ENCODE data around the gene BIRC3. TPM values are rescaled to one million over a fixed set of nuclear protein-coding genes. Genes with fewer than 3 reads are reported as not detected.

Gene BIRC3
- polyA plus RNA-seq, 2 of the 4 experiments (the other 2 are of a cell fraction) = 11.3 to 17.5 TPM

GRCh38 chr11:102387043-102387781 is 69.9 kb downstream of the BIRC3 start:
- FAIRE-seq (no peak), DNase-seq (ENCODE audit: low read depth in 1 of 2, low spot score in 1 of 2) (no peak), ATAC-seq (no peak)
- Histone ChIP-seq H3K27ac (no peak overlapping the region), H3K4me2 (no peak overlapping the region), H3K4me3 (no peak overlapping the region), H3K4me1 (0 out of 3 replicates have a peak, but pooled peaks cover 2% of the 10 kb centered on the region), H3K9me3 (no peaks in the 10 kb centered on the region)
- no peak for TF ChIP-seq NPAS2 (CRISPR knock-in tag; IDR thresholded peaks at IDR 0.05; ENCODE audit: borderline replicate concordance)
- TF ChIP-seq RNF2 (IDR thresholded peaks at IDR 0.05; ENCODE audit: borderline replicate concordance, low read depth) = no peak
- no peak for TF ChIP-seq NFE2L2 (conservative IDR thresholded peaks at IDR 0.05; ENCODE audit: low read length)
- no peak for TF ChIP-seq MAZ (IDR thresholded peaks at IDR 0.05; ENCODE audit: borderline replicate concordance, low read depth, low read length)
- ChIA-PET POLR2A (interaction anchor here (0.7 kb wide), 1 partner anchor 166 kb away, joined by 5 read pairs; no protein-coding TSS in a partner anchor), CTCF (no interaction called here)
- 83% methylated on average over 8 of the region's 8 CpGs for WGBS (ENCODE audit: missing lambda C conversion rate)

Small RNA genes lying within 50 kb of the gene (small RNA-seq; reads per million reads assigned to genes)
- gene AP000942.3 (0 to 0.35 (median 0) reads per million in 6 experiments), gene AP000942.4 (0 reads per million in 6 experiments), gene RNU6-952P (0 reads per million in 6 experiments)

Other genes with a start within 250 kb of the BIRC3 start
- 48.0 and 73.6 TPM in 2 replicates for gene YAP1, start 207.0 kb upstream of the BIRC3 start, polyA plus RNA-seq (2011; rRNA removed)
- 36.4 to 40.4 TPM (median 39.6 TPM) in 3 replicates for gene YAP1, start 207.0 kb upstream of the BIRC3 start, polyA plus RNA-seq (2017; fragmentation: RNase III; extraction: RNeasy Plus Mini Kit Qiagen cat#74134 plus additional on column Dnase treatment)
- 60.4 and 70.9 TPM in 2 replicates for gene BIRC2, start 29.7 kb downstream of the BIRC3 start, polyA plus RNA-seq (2011; rRNA removed)
- gene BIRC2, start 29.7 kb downstream of the BIRC3 start, polyA plus RNA-seq (2017; fragmentation: RNase III; extraction: RNeasy Plus Mini Kit Qiagen cat#74134 plus additional on column Dnase treatment) = 22.0 to 26.8 TPM (median 24.2 TPM) in 3 replicates
- 432 and 458 TPM in 2 replicates for gene TMEM123, start 135.3 kb downstream of the BIRC3 start, polyA plus RNA-seq (2011; rRNA removed)
- 197 to 215 TPM (median 199 TPM) in 3 replicates for gene TMEM123, start 135.3 kb downstream of the BIRC3 start, polyA plus RNA-seq (2017; fragmentation: RNase III; extraction: RNeasy Plus Mini Kit Qiagen cat#74134 plus additional on column Dnase treatment)
- 54.8 and 62.9 TPM in 2 replicates for gene MMP7, start 213.3 kb downstream of the BIRC3 start, polyA plus RNA-seq (2011; rRNA removed)
- gene MMP7, start 213.3 kb downstream of the BIRC3 start, polyA plus RNA-seq (2017; fragmentation: RNase III; extraction: RNeasy Plus Mini Kit Qiagen cat#74134 plus additional on column Dnase treatment) = 8.9 to 10.9 TPM (median 10.1 TPM) in 3 replicates